B cell (primary cell): ENCODE data around the gene CHKA. TPM values are rescaled to one million over a fixed set of nuclear protein-coding genes. Genes with fewer than 3 reads are reported as not detected.
"Not testable (repeated sequence)": the region's sequence is repeated elsewhere in the genome, so short reads cannot be mapped to it uniquely, and the experiment has no call there.

ENCODE experiments used
- ATAC-seq: fragments of 200-7000 bp; cut with Tn5 transposase; one replicate; pipeline ENCODE4 v1.10.0; 2021; ENCODE audit warnings: low read depth, mild to moderate bottlenecking, moderate number of reproducible peaks, moderate library complexity
- CTCF ChIA-PET: fragments of 350-600 bp; sonication (Branson Sonifier 250); formaldehyde crosslinking; loops from one replicate; lab custom pipeline; 2021; ENCODE audit warnings: antibody characterized with exemption, inconsistent platforms; lab: Charles Lee
- POLR2A ChIA-PET: fragments of 350-600 bp; sonication (Branson Sonifier 250); formaldehyde crosslinking; loops from one replicate; lab custom pipeline; 2021; ENCODE audit warnings: antibody characterized with exemption; lab: Charles Lee
- DNase-seq: peaks from one replicate; pipeline ENCODE4 v3.0.0; 2013
- H2AFZ ChIP-seq: 2 replicates; pipeline ENCODE4 v1.6.1; 2012; ENCODE audit warnings: mild to moderate bottlenecking, low read depth, low read length; ENCODE audit not compliant: insufficient read depth, poor library complexity, severe bottlenecking
- H3K27ac ChIP-seq, 2 donors: 1 replicate in 1 of 2; 2 replicates in 1 of 2; pipeline ENCODE4 v1.5.1; 2012 to 2013; ENCODE audit warnings: low read length in 2 of 2, mild to moderate bottlenecking in 2 of 2, moderate library complexity in 1 of 2
- H3K27me3 ChIP-seq, 4 experiments: fragments of 200-600 bp in 1 of 4; sonication (generic) in 1 of 4; replicated peaks in 1 of 4; 1 replicate in 2 of 4; 2 replicates in 2 of 4; pipeline versions ENCODE4 v1.6.1 to v1.7.0; 2013 to 2016; ENCODE audit warnings: low read length in 3 of 4, mild to moderate bottlenecking in 2 of 4, mixed read lengths in 1 of 4, moderate library complexity in 1 of 4; ENCODE audit not compliant: insufficient read depth in 4 of 4, control insufficient read depth in 3 of 4; ENCODE audit errors: control extremely low read depth in 1 of 4
- H3K36me3 ChIP-seq, 2 experiments: replicated peaks in 1 of 2; 1 replicate in 1 of 2; 2 replicates in 1 of 2; pipeline versions ENCODE4 v1.6.1 to v1.7.1; 2013; ENCODE audit warnings: low read length in 1 of 2; ENCODE audit not compliant: insufficient read depth in 2 of 2, control insufficient read depth in 1 of 2; ENCODE audit errors: control extremely low read depth in 1 of 2, extremely low read depth in 1 of 2
- H3K4me1 ChIP-seq, 2 donors: fragments of 200-600 bp in 1 of 2; sonication (generic) in 1 of 2; 1 replicate in 1 of 2; 2 replicates in 1 of 2; pipeline versions ENCODE4 v1.5.1 to v1.6.1; 2013 to 2017; ENCODE audit warnings: low read length in 2 of 2; ENCODE audit not compliant: control insufficient read depth in 2 of 2, insufficient read depth in 2 of 2
- H3K4me2 ChIP-seq: replicated peaks from 2 replicates; pipeline ENCODE3; 2012; ENCODE audit warnings: mild to moderate bottlenecking, low read depth, low read length; ENCODE audit not compliant: poor library complexity, severe bottlenecking
- H3K4me3 ChIP-seq, 5 experiments: fragments of 200-600 bp in 1 of 5; sonication (generic) in 1 of 5; 1 replicate in 3 of 5; 2 replicates in 2 of 5; pipeline versions ENCODE4 v1.5.1 to v1.7.0; 2011 to 2016; ENCODE audit warnings: low read length in 4 of 5, mild to moderate bottlenecking in 4 of 5, low read depth in 2 of 5, control low read depth in 1 of 5, moderate library complexity in 1 of 5; ENCODE audit not compliant: insufficient read depth in 1 of 5; ENCODE audit errors: control extremely low read depth in 1 of 5, extremely low read depth in 1 of 5
- H3K79me2 ChIP-seq: fragments of 200-600 bp; sonication (generic); one replicate; pipeline ENCODE4 v1.6.0; 2016; ENCODE audit warnings: low read length; ENCODE audit not compliant: control insufficient read depth, insufficient read depth
- H3K9ac ChIP-seq: fragments of 200-600 bp; sonication (generic); 2 replicates; pipeline ENCODE4 v1.6.1; 2017; ENCODE audit warnings: mild to moderate bottlenecking, low read length, moderate library complexity
- H3K9me3 ChIP-seq, 3 donors: one replicate each; pipeline versions ENCODE4 v1.6.1 to v1.7.1; 2013; ENCODE audit warnings: low read length in 2 of 3; ENCODE audit not compliant: control insufficient read depth in 2 of 3, insufficient read depth in 1 of 3; ENCODE audit errors: control extremely low read depth in 1 of 3
- H4K20me1 ChIP-seq: 2 replicates; pipeline ENCODE4 v1.6.0; 2012; ENCODE audit warnings: mild to moderate bottlenecking, low read length; ENCODE audit not compliant: insufficient read depth, control insufficient read depth, poor library complexity, severe bottlenecking
- H3K27ac Mint-ChIP-seq: one replicate; pipeline ENCODE4 v1.8.0; 2021; ENCODE audit warnings: mixed read lengths
- H3K27me3 Mint-ChIP-seq: one replicate; pipeline ENCODE4 v1.8.0; 2021; ENCODE audit warnings: mixed read lengths
- H3K4me1 Mint-ChIP-seq: one replicate; pipeline ENCODE4 v1.8.0; 2021; ENCODE audit warnings: mixed read lengths
- H3K4me3 Mint-ChIP-seq: one replicate; pipeline ENCODE4 v1.8.0; 2021; ENCODE audit warnings: mixed read lengths
- H3K9me3 Mint-ChIP-seq: one replicate; pipeline ENCODE4 v1.8.0; 2022; ENCODE audit warnings: mixed read lengths; ENCODE audit not compliant: insufficient read depth
- EZH2 ChIP-seq: IDR thresholded peaks from 2 replicates; pipeline ENCODE4 v1.6.1; 2012; ENCODE audit warnings: borderline replicate concordance, low read depth, mild to moderate bottlenecking, moderate library complexity, low read length; ENCODE audit not compliant: insufficient read depth, poor library complexity, severe bottlenecking
- WGBS: methylation state at CpG from one replicate; pipeline ENCODE4 v1.1.5; 2013; ENCODE audit warnings: missing lambda C conversion rate; ENCODE audit not compliant: insufficient coverage; 5-methylcytosine and 5-hydroxymethylcytosine counted together
- intact Hi-C: fragments of 100-400 bp; cut with micrococcal nuclease; formaldehyde crosslinking; loops from one replicate; pipeline ENCODE4 v1.10.0; 2022
- polyA plus RNA-seq: library from polyadenylated mRNA; depleted of rRNA; stranded (reverse); fragments of >200 nt; gene quantifications from 2 replicates; pipeline ENCODE4 v1.2.3, GENCODE V29; 2012
- total RNA-seq, 2 donors: library from RNA; stranded (reverse); fragments of 120-200 nt in 1 of 2; gene quantifications; 1 replicate in 1 of 2; 2 replicates in 1 of 2; pipeline versions ENCODE4 v1.2.3 to v1.2.4, GENCODE V29; 2013 to 2022
- TF ChIP-seq, protein P1 (sequence below): fragments of 200-600 bp; IDR thresholded peaks from one replicate; pipeline ENCODE4 v1.8.0; 2022; ENCODE audit warnings: antibody characterized with exemption, mild to moderate bottlenecking

Gene CHKA
- total and polyA plus RNA-seq, 2 donors (not counting 1 experiment from before 2014, with no cell fraction given): 10.6 to 20.6 TPM

- H3K4me1 ChIP-seq: peaks cover 14 to 19% of the 10 kb centered on the region in 2 donors
- no peaks in the 10 kb centered on the region for H4K20me1 ChIP-seq
- H3K4me3 ChIP-seq: no peak overlapping the region
- no peaks in the 10 kb centered on the region for H3K27me3 ChIP-seq
- Mint-ChIP-seq H3K4me3 (no peak overlapping the region), H3K27me3 (no peaks in the 10 kb centered on the region), H3K27ac (no peak overlapping the region), H3K9me3 (no peaks in the 10 kb centered on the region), H3K4me1 (peaks cover 23% of the 10 kb centered on the region)
- no peak overlapping the region for H2AFZ ChIP-seq
- intact Hi-C loops: no loop called here
- ChIA-PET CTCF (interaction anchor here (1.2 to 1.6 kb wide), 2 partner anchors 56 to 112 kb away, joined by 3 read pairs; no protein-coding TSS in a partner anchor), POLR2A (no interaction called here)
- H3K9me3 ChIP-seq: no peaks in the 10 kb centered on the region
- WGBS: no CpG with 5 or more reads among the region's 8 CpGs
- H3K36me3 ChIP-seq: no peaks in the 10 kb centered on the region
- no peak overlapping the region for H3K4me2 ChIP-seq
- H3K27ac ChIP-seq: no peak overlapping the region
- ATAC-seq (no peak), DNase-seq (no peak)
- no peak overlapping the region for H3K9ac ChIP-seq
- TF ChIP-seq, protein P1, sequence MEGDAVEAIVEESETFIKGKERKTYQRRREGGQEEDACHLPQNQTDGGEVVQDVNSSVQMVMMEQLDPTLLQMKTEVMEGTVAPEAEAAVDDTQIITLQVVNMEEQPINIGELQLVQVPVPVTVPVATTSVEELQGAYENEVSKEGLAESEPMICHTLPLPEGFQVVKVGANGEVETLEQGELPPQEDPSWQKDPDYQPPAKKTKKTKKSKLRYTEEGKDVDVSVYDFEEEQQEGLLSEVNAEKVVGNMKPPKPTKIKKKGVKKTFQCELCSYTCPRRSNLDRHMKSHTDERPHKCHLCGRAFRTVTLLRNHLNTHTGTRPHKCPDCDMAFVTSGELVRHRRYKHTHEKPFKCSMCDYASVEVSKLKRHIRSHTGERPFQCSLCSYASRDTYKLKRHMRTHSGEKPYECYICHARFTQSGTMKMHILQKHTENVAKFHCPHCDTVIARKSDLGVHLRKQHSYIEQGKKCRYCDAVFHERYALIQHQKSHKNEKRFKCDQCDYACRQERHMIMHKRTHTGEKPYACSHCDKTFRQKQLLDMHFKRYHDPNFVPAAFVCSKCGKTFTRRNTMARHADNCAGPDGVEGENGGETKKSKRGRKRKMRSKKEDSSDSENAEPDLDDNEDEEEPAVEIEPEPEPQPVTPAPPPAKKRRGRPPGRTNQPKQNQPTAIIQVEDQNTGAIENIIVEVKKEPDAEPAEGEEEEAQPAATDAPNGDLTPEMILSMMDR: no peak
- no peak for TF ChIP-seq EZH2
- peaks cover 23% of the 10 kb centered on the region for H3K79me2 ChIP-seq
Observed at GRCh38 chr11:68096962-68097361, 24.2 kb downstream of the CHKA start.

GRCh38 chr11:68093565-68093964, 27.6 kb downstream of the CHKA start:
- H3K79me2 ChIP-seq: peaks cover 12% of the 10 kb centered on the region

GRCh38 chr11:68092946-68093345, 28.2 kb downstream of the CHKA start:
- peaks cover 12% of the 10 kb centered on the region for H3K79me2 ChIP-seq
- H3K4me3 ChIP-seq, H3K4me1 ChIP-seq, H3K27ac ChIP-seq, H4K20me1 ChIP-seq, DNase-seq, H3K4me2 ChIP-seq, H2AFZ ChIP-seq, CTCF ChIA-PET, intact Hi-C loops, H3K9me3 Mint-ChIP-seq, H3K27me3 Mint-ChIP-seq, H3K27me3 ChIP-seq, ATAC-seq, H3K4me3 Mint-ChIP-seq, H3K9ac ChIP-seq, POLR2A ChIA-PET, H3K36me3 ChIP-seq, H3K9me3 ChIP-seq, H3K27ac Mint-ChIP-seq: not testable (repeated sequence)
- no CpG with 5 or more reads among the region's 3 CpGs for WGBS
- peaks cover 17% of the 10 kb centered on the region for H3K4me1 Mint-ChIP-seq

More at GRCh38 chr11:68093565-68093964, 27.6 kb downstream of the CHKA start:
- ChIA-PET POLR2A (no interaction called here), CTCF (no interaction called here)
- H2AFZ ChIP-seq: no peak overlapping the region
- no peak overlapping the region for H3K9ac ChIP-seq
- H3K4me1 ChIP-seq: peaks cover 4 to 10% of the 10 kb centered on the region in 2 donors
- no peaks in the 10 kb centered on the region for H3K27me3 ChIP-seq
- Mint-ChIP-seq H3K4me3 (no peak overlapping the region), H3K9me3 (no peaks in the 10 kb centered on the region), H3K27ac (no peak overlapping the region), H3K4me1 (peaks cover 18% of the 10 kb centered on the region), H3K27me3 (no peaks in the 10 kb centered on the region)
- H3K36me3 ChIP-seq: no peaks in the 10 kb centered on the region
- H3K4me3 ChIP-seq: no peak overlapping the region
- H3K4me2 ChIP-seq: no peak overlapping the region
- H4K20me1 ChIP-seq: no peaks in the 10 kb centered on the region
- no peaks in the 10 kb centered on the region for H3K9me3 ChIP-seq
- WGBS: 100% methylated on average over 2 of the region's 4 CpGs
- no peak overlapping the region for H3K27ac ChIP-seq
- DNase-seq (no peak), ATAC-seq (no peak)
- intact Hi-C loops: no loop called here
- TF ChIP-seq, protein P1: no peak
- no peak for TF ChIP-seq EZH2
